Neuron (in vitro differentiated cells): ENCODE measurements around the gene EVL.

Experiments used
- H2AFZ ChIP-seq: one replicate; pipeline ENCODE4 v1.6.1; 2013; ENCODE audit warnings: low read depth, mild to moderate bottlenecking, inconsistent platforms, low read length, moderate library complexity
- H3K27me3 ChIP-seq: one replicate; pipeline ENCODE4 v1.6.1; 2013; ENCODE audit warnings: low read length; ENCODE audit not compliant: insufficient read depth
- H3K36me3 ChIP-seq: one replicate; pipeline ENCODE4 v1.6.1; 2013; ENCODE audit warnings: low read length; ENCODE audit not compliant: insufficient read depth
- H3K4me1 ChIP-seq: one replicate; pipeline ENCODE4 v1.6.1; 2013; ENCODE audit warnings: low read length; ENCODE audit not compliant: insufficient read depth
- H3K4me3 ChIP-seq: 2 replicates; pipeline ENCODE4 v1.5.1; 2013; ENCODE audit warnings: mild to moderate bottlenecking, low read length, moderate library complexity
- H3K9me3 ChIP-seq: one replicate; pipeline ENCODE4 v1.6.1; 2013; ENCODE audit warnings: low read length

The EVL gene

DNA sequence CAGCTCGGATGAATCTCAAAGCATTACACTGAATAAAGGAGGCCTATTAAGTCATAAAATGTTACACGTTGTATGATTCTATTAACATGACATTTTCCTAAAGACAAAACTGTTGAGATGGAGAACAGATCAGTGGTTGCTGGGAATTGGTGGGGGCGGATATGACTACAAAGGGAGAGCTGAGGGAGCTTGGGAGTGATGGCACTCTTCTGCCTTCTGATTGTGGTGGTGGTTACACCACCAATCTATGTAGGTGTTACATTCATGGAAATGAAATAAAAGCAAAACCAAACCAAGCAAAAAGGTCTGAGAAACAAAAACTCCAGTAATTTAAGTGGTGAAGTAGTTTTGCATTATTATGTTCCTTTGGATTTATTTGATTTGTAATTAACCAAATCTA, 16.4 kb upstream of the EVL start:
- no peaks in the 10 kb centered on the region for H3K36me3 ChIP-seq
- H3K4me1 ChIP-seq: no peaks in the 10 kb centered on the region
- no peaks in the 10 kb centered on the region for H3K9me3 ChIP-seq
- no peak overlapping the region for H2AFZ ChIP-seq
- H3K4me3 ChIP-seq: no peak overlapping the region
- H3K27me3 ChIP-seq: no peaks in the 10 kb centered on the region

DNA sequence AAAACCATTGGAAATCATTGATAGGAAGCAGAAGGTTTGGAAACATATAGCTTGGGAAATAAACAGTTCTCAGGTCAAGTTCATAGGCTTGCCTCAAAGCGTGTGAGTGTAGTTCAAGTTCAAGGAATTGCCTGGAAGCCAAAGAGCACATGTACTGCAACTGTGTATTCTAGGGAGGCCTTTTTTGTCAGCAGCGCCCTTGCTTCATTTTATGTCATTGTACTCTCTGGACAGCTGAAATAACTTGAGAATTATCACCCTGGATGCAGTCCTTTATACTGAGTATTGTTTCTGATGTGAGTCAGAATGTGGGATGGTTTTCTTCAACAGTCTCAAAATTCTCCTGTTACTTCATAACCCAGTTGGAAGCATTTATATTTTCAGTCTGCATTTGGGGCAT, 16.0 kb upstream of the EVL start:
- no peaks in the 10 kb centered on the region for H3K36me3 ChIP-seq
- no peaks in the 10 kb centered on the region for H3K9me3 ChIP-seq
- H3K27me3 ChIP-seq: no peaks in the 10 kb centered on the region
- no peak overlapping the region for H3K4me3 ChIP-seq
- H3K4me1 ChIP-seq: peaks cover 1% of the 10 kb centered on the region
- no peak overlapping the region for H2AFZ ChIP-seq

DNA sequence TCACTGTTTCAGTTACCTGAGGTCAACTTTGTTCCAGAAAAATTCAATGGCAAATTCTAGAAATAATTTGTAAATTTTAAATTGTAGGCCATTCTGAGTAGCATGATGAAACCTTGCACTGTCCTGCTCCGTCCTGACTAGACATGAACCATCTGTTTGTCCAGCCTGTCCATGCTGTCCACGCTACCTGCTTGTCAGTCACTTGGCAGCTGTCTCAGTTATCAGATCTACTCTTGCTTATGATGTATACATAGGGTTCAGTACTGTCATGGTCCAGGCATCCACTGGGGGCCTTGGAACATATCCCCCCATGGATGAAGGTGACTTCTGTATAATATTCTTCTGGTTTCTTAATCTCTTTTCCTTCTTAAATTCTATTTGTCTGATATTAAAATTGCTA, 14.1 kb upstream of the EVL start:
- Histone ChIP-seq H3K4me3 (no peak overlapping the region), H3K27me3 (no peaks in the 10 kb centered on the region)

DNA sequence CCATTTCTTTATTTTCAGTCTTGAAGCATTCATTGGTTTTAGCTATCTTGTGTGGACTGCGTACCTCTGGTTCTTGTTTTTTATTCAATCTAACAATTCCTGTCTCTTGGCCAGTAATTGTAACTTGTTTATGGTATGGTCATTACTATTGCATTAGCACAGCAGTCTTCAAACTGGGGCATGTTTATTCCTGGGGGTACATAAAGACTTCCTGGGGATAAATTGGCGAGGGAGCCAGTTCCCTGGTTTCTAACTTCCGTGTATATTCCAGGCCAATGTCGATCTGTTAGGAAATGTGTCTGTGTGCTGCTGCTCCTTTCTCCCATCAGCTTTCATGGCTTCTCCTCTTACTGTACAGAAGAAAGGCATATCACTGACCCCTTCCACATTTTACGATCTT, 13.7 kb upstream of the EVL start:
- H2AFZ ChIP-seq: no peak overlapping the region
- no peaks in the 10 kb centered on the region for H3K9me3 ChIP-seq
- no peaks in the 10 kb centered on the region for H3K27me3 ChIP-seq
- H3K4me1 ChIP-seq: peaks cover 7% of the 10 kb centered on the region
- no peaks in the 10 kb centered on the region for H3K36me3 ChIP-seq
- no peak overlapping the region for H3K4me3 ChIP-seq

More for the DNA sequence above, 14.1 kb upstream of the EVL start:
- Histone ChIP-seq H2AFZ (no peak overlapping the region), H3K9me3 (no peaks in the 10 kb centered on the region), H3K4me1 (peaks cover 7% of the 10 kb centered on the region), H3K36me3 (no peaks in the 10 kb centered on the region)

DNA sequence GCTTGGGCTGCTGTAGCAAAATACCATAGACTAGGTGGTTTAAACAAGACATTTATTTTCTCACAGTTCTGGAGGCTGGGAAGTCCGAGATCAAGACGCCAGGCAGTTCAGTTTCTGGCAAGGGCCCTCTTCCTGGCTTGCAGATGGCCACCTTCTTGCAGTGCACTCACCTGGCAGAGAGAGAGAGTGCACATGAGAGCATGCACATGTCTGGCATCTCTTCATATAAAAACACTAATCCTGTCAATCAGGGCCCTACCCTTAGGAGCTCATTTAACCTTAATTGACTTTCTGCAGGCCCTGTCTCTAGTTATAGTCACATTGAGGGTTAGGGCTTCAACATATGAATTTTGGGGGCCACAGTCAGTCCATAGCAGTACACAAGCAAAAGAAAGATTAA, 12.4 kb upstream of the EVL start:
- H3K36me3 ChIP-seq: no peaks in the 10 kb centered on the region
- H3K4me3 ChIP-seq: no peak overlapping the region
- H3K4me1 ChIP-seq: peaks cover 7% of the 10 kb centered on the region
- no peak overlapping the region for H2AFZ ChIP-seq
- no peaks in the 10 kb centered on the region for H3K27me3 ChIP-seq
- H3K9me3 ChIP-seq: no peaks in the 10 kb centered on the region

DNA sequence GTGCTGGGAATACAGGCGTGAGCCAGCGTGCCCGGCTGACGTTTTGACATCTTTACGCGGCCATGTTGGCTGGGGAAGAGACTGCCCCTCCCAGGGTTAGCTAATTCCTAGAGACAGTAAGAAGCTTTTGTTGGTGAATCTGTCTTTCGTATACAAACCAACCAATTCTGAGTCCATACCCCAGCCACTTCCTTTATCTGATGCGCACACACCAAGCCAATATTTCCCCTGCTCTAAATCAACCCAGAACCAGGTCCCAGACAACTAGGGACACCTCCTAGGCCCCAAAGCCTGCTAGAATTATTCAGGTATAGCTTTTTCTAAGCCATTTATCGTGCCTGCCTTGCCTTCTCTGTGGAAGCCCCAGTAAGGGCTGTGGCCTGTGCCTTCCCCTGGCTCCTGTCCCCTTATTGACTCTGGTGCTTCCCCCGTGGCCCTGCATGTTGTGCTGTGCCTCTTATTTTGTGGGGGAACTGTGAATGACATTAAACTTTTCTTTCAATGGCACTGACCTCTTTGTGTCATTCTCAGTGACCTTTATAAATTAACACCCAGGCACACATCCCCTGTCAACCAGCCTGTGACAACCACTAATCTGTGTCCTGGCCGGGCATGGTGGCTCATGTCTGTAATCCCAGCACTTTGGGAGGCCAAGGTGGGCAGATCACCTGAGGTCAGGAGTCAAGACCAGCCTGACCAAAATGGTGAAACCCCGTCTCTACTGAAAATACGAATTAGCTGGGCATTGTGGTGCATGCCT, 10.7 kb upstream of the EVL start:
- H2AFZ ChIP-seq: no peak overlapping the region
- no peaks in the 10 kb centered on the region for H3K27me3 ChIP-seq
- H3K9me3 ChIP-seq: peaks cover 3% of the 10 kb centered on the region
- H3K4me1 ChIP-seq: peaks cover 7% of the 10 kb centered on the region
- no peak overlapping the region for H3K4me3 ChIP-seq
- no peaks in the 10 kb centered on the region for H3K36me3 ChIP-seq

DNA sequence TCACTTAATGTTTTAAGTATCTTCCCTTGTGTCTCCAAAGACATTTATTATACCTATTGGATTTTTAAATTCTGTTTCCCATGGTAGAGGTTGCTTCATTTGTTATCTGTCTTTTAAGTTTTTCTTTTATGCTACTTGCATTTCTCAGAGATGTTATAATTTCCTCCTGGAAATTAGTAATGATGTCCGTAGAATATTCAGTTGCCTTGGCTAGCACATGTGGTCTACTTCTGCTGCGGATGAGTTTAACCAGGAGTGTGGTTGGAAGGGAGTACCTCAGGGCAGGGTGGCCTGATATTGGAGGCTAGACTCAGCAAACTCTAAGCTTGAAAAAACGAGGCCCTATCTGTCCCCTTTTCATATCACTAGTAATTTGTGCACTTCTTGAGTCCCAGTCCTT, 8.8 kb upstream of the EVL start:
- Histone ChIP-seq H3K4me3 (no peak overlapping the region), H3K36me3 (no peaks in the 10 kb centered on the region), H3K9me3 (peaks cover 3% of the 10 kb centered on the region), H3K4me1 (peaks cover 7% of the 10 kb centered on the region), H3K27me3 (no peaks in the 10 kb centered on the region), H2AFZ (no peak overlapping the region)

DNA sequence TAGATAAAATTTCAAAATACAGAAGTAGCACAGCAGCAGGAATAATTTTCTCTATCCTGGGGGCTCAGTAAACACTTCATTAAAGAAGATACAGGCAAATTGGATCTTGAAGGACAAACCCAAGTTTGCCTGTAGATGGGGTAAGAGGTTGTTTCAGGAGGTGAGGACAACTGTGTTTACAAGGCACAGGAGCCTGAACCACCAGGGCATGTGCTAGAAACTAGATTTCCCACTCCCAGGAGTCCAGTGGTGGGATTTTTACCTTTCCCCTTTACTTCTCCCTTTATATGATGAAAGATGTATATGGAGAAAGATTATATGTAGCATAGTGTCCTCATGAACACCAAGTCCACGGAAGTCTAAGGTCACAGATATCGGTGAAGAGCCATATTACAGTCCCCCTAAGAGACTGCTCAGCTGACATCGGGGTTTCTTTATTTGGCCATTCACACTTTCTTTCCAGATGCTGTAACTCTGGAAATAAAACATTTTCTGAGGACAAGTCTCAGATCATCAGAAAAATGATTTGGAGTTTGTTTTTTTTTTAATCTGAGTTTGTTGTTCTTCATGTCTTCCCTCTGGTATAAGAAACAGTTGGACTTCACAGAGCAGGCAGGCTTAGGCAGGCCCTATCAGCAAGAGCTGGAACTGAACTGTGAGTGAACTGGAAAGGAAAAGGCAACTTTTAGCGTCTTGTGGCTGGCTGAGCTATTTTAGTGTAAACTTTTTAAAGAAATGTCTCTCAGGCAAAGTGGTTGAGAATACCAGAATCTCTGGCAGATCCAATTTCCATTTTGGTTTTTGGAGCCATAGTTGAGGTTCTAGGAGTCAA, 8.0 kb upstream of the EVL start:
- Histone ChIP-seq H3K4me1 (peaks cover 7% of the 10 kb centered on the region), H2AFZ (no peak overlapping the region), H3K27me3 (no peaks in the 10 kb centered on the region), H3K9me3 (peaks cover 3% of the 10 kb centered on the region), H3K4me3 (no peak overlapping the region), H3K36me3 (no peaks in the 10 kb centered on the region)

DNA sequence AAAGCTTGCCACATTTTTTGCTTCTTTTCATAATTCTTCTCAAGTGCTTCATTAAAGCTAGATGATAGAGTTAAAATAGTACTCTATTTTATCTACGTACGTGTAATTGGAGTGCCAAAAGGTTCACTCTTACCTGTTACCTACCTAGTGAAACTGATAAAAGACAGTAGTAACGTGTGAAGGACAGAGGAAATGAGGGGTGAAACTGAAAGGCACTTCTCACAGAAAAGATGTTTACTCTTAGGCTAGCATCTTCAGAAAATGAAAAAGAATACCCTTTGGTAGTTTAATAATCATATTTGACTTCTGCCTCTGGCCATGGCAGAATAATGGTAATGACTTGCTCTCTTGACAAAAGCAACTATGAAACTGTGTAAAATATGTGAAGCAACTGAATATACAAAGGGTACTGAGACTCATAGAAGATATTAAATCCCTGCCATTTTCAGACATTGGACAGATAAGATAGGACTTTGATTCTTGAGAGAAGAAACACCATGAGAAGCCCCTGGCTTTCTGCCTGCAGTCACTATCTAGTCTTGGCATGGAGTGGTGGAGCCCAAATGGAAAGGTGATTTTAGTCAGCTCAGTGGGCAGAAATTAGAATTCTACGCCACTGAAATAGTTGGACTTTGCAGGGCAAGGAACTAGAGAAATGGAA, 6.3 kb upstream of the EVL start:
- Histone ChIP-seq H3K27me3 (no peaks in the 10 kb centered on the region), H3K9me3 (peaks cover 3% of the 10 kb centered on the region), H3K4me3 (no peak overlapping the region), H3K4me1 (peaks cover 7% of the 10 kb centered on the region), H2AFZ (no peak overlapping the region), H3K36me3 (no peaks in the 10 kb centered on the region)

DNA sequence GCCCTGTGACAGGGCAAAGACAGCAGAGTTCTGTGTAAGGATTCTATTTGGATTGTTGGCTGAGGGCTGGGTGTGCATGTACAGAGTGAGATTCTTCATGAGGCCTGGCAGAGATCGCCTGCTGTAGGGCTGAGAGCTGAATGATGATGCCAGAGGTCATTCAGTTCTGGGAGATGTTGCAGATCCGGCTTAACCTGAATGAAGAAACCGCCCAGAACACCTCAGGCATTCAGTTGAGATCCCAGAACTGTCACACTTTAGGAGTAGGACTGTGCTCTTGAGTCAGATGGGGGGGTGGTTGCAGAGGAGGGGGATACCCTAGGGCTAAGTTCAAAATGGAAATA, 5.8 kb upstream of the EVL start:
- H3K27me3 ChIP-seq: no peaks in the 10 kb centered on the region
- peaks cover 4% of the 10 kb centered on the region for H3K4me1 ChIP-seq
- H3K36me3 ChIP-seq: no peaks in the 10 kb centered on the region
- no peak overlapping the region for H3K4me3 ChIP-seq
- peaks cover 3% of the 10 kb centered on the region for H3K9me3 ChIP-seq
- H2AFZ ChIP-seq: no peak overlapping the region

DNA sequence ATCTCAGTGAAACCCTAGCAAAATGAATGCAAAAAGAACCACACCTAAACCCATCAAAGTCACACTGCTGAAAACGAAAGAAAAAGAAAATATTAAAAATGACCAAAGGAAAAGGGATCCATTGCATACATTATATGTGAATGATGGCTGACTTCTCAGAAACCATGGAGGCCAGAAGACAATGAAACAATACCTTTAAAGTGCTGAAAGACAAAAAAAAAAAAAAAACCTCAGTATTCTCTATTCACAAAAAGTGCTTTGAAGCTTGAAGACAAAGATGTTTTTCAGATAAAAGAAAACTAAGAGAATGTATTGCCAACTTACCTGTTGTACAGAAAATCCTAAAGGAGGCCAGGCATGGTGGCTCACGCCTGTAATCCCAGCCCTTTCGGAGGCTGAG, 4.5 kb upstream of the EVL start:
- Histone ChIP-seq H2AFZ (no peak overlapping the region), H3K4me1 (no peaks in the 10 kb centered on the region), H3K4me3 (no peak overlapping the region), H3K36me3 (no peaks in the 10 kb centered on the region), H3K9me3 (peaks cover 3% of the 10 kb centered on the region), H3K27me3 (no peaks in the 10 kb centered on the region)

DNA sequence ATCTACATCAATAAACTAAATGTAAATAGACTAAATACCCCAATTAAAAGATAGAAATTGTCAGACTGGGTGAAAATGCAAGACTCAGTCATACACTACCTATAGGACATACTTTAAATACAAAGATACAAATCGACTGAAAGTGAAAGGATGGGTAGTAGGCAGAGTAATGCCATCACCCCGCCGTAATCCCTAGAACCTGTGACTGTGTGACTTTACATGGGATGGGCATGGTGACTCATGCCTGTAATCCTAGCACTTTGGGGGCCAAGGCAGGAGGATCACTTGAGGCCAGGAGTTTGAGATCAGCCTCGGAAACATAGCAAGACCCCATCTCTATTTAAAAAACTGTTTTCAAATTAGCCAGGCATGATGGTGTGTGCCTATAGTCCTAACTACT, 2.6 kb upstream of the EVL start:
- no peaks in the 10 kb centered on the region for H3K27me3 ChIP-seq
- H3K36me3 ChIP-seq: no peaks in the 10 kb centered on the region
- no peak overlapping the region for H2AFZ ChIP-seq
- H3K4me3 ChIP-seq: no peak overlapping the region
- H3K9me3 ChIP-seq: peaks cover 3% of the 10 kb centered on the region
- no peaks in the 10 kb centered on the region for H3K4me1 ChIP-seq

DNA sequence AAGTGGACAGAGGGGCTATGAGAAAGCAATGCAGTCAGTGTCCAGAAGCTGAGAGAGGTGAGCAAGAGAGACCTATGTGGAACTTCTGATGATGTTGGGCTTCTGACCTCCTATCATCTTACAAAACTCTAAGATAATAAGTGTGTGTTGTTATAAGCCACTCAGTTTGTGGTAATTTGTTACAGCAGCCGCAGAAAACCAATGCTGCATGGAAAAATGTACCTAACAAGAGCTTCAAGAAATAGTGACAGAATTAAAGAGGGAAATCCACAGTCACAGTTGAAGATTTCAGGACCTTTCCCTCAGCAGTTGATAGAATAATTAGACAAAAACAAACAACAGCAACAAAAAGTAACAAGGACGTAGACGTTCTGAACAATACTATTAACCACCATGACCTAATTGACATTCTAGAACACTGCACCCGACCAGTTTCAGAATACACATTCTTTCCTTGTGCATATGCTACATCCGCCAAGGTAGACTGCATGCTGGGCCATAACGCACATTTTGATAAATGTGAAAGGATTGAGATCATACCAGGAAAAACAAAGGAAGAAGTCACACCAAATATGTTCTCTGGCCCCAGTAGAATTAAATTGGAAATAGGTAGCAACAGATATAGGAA, 1.8 kb upstream of the EVL start:
- Histone ChIP-seq H3K36me3 (no peaks in the 10 kb centered on the region), H3K4me1 (no peaks in the 10 kb centered on the region), H3K4me3 (no peak overlapping the region), H3K27me3 (no peaks in the 10 kb centered on the region), H2AFZ (no peak overlapping the region), H3K9me3 (peaks cover 3% of the 10 kb centered on the region)
